GM12891 (cell line): Measurements from ENCODE around the gene HOMER2.

ENCODE experiments used
- PAX5 ChIP-seq: IDR thresholded peaks from 2 replicates; pipeline ENCODE4 v1.6.1; 2011; ENCODE audit warnings: low read length, moderate library complexity, mild to moderate bottlenecking; ENCODE audit not compliant: insufficient read depth, severe bottlenecking
- POLR2A ChIP-seq: IDR thresholded peaks from 2 replicates; pipeline ENCODE4 v1.6.1; 2011; ENCODE audit warnings: low read depth, low read length, control low read depth
- POLR2AphosphoS5 ChIP-seq: IDR thresholded peaks from 2 replicates; pipeline ENCODE4 v1.6.1; 2011; ENCODE audit warnings: low read depth, low read length, control low read depth
- POU2F2 ChIP-seq: IDR thresholded peaks from 2 replicates; pipeline ENCODE4 v1.6.1; 2011; ENCODE audit warnings: low read depth, mild to moderate bottlenecking, control low read depth, low read length, moderate library complexity
- SPI1 ChIP-seq: IDR thresholded peaks from 2 replicates; pipeline ENCODE4 v1.6.1; 2011; ENCODE audit warnings: low read depth, low read length, control low read depth
- TAF1 ChIP-seq: IDR thresholded peaks from 2 replicates; pipeline ENCODE4 v1.6.1; 2011; ENCODE audit warnings: low read depth, low read length, control low read depth

- TF ChIP-seq POLR2A (no peak), TAF1 (no peak), PAX5 (no peak), POLR2AphosphoS5 (no peak), POU2F2 (no peak), SPI1 (no peak)
These were observed 109.0 kb downstream of the HOMER2 start for GRCh38 chr15:82843566-82843965.
